GM04504 (cell line): Measurements from ENCODE around the gene RPP14.

Experiments
- DNase-seq: peaks from one replicate; pipeline ENCODE4 v3.0.0-alpha.2; 2012; ENCODE audit warnings: low read depth

Gene RPP14

DNA sequence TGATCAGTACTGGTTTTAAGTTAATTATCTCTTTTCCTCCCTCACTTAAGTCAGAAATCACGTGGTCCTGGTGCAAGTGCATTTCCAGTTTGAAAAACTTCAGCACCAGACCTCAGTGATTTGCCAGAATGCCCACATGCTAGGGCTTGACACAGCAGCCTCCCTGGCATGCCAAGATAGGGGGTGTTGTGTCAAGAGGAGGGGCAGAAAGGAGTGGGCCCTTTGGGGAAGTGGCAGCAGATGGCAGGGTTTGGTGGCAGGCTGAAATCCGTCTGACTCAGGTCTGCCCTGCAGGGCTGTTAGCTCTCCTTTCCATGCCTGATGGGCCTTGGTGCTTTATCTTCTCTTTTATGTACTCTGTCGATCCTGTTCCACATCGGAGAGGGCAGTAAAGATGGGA is 50.0 kb downstream of the RPP14 start:
- no peak for DNase-seq

DNA sequence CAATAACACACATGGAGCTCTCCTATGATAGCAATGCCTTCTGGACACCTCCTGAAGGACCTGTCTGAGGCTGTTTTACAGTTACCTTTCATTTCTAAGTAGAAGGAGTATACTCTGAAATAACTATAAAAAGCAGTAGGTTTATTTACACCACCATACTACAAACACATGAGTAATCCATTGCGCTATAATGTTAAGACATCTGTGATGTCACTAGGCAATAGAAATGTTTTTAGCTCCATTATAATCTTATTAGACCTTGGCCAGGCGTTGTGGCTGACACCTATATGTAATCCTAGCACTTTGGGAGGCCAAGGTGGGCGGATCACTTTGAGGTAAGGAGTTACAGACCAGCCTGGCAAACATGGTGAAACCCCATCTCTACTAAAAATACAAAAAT is 51.4 kb downstream of the RPP14 start:
- no peak for DNase-seq

DNA sequence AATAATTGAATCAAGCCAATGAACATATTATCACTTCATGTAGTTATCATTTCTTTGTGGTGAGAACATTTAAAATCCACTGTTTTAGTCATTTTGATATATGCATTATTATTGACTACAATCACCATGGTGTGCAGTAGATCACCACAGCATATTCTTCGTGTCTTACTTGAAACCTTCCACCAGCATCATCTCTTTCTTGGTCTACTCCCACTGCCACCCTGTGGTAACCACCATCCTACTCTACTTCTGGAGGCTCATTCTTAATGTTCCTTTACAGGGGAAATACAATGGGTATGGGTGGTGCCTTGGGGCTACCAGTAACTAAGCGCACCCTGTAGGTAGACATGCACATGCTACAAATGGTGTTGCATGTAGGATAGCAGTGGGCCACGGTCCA is 52.0 kb downstream of the RPP14 start:
- no peak for DNase-seq

DNA sequence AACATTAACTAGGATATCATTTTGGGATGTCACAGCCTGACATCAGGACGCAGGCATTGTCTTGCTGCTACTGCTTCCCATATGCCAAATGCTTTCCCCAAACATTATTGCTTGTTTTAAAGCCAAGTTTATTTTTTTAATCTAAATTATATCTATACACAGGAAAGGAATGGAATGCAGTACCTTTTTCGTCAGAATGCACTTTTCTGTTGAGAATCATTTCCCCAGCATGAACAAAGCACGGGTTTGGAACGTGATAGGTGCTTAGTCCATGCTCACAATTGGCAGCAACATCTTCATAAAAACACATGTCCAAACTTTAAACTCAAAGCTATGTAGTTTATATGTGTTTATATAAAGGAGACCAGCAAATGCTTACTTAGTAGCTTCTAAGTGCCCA is 52.8 kb downstream of the RPP14 start:
- no peak for DNase-seq

DNA sequence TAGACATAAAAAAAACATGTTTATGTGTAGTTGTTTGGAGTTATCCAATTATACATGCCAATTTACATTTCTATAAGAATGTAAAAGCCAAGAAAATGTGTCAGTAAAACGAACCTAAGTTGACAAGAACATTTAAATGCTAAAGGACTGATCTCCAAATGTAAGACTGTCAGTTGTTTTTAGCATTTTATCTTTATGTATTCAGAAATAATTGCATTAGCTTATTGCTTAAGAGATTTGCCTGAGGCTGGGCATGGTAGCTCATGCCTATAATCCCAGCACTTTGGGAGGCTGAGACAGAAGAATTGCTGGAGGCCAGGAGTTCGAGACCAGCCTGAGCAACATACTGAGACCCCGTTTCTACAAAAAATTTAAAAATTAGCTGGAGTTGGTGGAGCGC is 53.6 kb downstream of the RPP14 start:
- DNase-seq, result no peak

DNA sequence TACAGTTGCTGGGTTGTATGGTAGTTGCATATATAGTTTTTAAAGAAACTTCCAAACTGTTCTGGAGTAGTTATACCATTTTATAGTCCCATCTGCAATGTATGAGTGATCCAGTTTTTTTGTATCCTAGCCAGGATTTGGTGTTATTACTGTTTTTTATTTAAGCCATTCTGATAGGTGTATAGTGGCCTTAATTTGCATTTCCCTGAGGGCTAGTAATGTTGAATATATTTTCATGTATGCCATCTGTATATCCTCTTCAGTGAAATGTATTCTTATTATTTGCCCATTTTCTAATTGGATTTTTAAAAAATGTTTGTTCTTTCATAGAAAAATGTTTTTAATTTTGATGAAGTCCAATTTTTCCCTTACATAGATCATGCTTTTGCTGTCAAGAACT is 55.8 kb downstream of the RPP14 start:
- DNase-seq, result no peak

DNA sequence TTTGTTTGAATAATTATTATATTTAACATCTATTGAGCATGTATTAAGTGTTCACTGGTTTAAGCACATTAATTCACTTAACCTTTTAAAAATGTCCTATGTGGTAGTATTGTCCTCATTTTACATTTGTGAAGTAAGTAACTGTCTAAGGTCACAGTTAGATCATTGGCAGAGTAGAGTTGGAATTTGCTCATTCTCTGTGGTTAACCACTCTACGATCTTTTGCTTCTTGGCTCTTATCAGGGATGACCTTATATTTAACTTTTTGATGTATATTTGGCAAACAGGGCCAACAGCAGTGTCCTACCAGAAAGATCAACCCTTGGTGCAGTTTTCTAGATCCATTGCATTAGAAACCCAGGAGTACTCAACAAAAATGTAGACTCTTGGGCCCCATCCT is 60.7 kb downstream of the RPP14 start:
- DNase-seq, result no peak

DNA sequence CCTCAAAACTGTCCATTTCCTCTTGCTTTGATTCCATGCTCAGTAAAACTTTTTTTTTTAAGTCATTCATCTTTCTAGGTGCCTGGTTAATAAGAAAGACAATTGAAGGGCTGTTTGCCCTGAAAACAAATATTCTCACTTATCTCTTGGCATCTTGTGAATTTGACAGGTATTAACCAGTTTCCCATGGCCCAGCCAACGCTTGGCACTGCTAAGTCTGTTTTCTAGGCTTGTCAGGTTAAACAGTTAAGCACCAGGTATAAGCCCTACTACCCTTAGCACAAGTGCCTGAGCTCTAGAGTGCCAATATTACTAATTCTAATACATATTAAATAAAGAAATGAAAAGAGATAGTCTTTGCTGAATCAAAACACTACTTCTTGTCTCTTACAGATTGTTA is 63.0 kb downstream of the RPP14 start:
- DNase-seq, result no peak
